Activated T-cell treated with anti-CD3 and anti-CD28 coated beads, Interleukin-2, amount 50 U/mL, for 1 hour (primary cell): ENCODE measurements around the gene PTPN20.

Experiments
- DNase-seq: peaks from one replicate; pipeline ENCODE4 v3.0.0-alpha.2; 2020

Gene PTPN20

DNA sequence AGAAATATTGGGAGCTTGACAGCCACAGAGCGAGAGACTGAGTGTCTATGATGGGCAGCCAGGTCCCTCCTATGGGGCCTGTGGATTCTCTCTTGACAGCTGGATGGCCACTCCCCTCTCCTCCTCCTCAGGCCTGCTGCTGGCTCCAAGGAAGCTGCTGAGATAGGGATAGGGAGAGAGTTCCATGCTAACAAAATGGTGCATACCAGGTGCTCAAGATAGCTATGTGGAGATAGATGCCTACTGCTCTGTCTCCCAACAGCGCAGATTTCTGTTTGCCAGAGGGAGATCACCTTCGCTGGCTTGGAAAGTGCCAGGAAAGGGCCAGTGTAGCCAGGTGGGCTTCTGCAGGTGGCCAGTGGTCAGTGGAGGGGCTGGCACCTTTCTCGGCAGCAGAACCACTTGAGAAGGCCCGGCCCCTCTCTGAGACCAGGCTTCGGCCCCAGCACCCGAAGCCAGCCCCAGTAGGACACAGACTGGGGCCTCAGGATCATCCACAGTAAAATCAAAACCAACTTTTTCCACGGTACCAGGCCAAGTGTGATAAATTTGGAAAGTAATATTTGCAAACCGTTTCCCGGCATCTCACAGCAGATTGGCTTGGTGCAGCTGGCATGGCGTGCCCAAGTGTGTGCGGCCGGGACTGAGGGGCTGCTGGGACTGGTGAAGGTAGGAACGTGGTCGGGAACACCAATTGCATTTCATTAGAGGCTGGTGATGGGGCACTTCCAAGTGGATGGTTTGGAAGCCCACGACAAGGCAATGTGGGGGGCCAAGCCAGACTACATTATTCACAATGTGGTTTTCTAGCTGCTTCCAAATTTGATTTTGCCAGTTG lies 139.6 kb downstream of the PTPN20 start:
- DNase-seq: no peak

DNA sequence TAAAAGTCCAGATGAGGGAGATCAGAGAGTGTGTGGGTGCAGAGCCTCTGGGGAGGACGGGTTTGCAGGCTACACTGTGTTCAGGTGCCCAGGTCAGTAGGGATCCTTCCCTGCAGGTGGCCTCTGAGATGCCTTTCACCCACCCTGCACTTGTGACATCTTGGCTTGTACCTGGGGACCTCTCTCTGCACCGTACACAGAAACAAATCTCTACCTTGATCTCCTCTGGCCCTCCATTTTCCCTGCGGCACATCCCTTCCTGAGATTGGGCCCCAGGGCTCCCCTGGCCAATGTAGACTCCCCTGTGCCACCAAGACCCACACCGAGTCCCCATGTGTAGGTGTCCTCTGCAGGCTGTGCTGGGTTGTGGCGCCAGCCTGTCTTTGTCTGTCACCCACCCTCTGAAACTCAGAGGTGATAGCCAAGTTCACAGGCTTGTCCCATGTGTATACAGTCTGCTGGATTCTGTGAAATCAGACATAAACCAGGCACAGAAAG lies 140.6 kb downstream of the PTPN20 start:
- DNase-seq: no peak
